GM15510 (cell line): ENCODE measurements around the gene OBSCN.

ENCODE experiments used
- POLR2A ChIP-seq: IDR thresholded peaks from 3 replicates; pipeline ENCODE4 v1.6.1; 2011; ENCODE audit warnings: borderline replicate concordance; ENCODE audit not compliant: insufficient read length; ENCODE audit errors: extremely low read depth

OBSCN gene

DNA sequence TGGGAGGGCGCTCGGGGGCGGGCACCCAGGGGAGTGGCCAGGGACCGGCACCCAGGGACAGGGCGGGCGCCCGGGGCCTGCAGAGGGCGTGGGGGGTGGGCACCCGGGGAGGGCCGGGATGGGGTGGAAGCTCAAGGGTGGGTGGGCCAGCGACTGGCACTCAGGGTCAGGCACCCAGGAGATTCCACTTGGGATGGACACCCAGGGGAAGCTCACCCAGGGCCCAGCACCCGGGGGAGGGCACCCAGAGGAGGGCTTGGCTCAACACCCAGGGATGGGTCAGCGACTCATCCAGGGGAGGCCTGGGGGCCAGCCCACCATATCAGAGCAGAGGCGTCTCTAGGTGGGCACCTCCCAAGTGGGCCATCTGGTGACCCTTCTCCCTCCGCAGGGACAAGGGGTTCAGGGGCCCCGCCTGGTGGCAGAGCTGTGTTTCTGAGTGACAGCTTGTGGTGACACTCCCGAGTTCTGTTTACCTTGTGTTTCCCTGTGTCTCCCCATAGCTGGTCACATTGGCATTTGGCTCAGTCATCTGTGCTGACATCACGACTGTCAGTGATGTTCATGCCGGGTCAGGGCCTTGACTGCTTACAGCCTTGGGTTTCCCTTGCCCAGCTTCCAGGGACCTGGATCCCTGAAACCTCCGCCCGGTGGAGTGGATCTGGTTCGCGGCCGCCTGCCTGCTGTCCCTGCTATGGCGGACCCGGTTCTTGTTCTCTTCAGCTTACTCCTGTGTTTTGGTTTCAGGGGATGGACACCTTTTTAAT lies 41.5 kb upstream of the OBSCN start:
- no peak for TF ChIP-seq POLR2A

DNA sequence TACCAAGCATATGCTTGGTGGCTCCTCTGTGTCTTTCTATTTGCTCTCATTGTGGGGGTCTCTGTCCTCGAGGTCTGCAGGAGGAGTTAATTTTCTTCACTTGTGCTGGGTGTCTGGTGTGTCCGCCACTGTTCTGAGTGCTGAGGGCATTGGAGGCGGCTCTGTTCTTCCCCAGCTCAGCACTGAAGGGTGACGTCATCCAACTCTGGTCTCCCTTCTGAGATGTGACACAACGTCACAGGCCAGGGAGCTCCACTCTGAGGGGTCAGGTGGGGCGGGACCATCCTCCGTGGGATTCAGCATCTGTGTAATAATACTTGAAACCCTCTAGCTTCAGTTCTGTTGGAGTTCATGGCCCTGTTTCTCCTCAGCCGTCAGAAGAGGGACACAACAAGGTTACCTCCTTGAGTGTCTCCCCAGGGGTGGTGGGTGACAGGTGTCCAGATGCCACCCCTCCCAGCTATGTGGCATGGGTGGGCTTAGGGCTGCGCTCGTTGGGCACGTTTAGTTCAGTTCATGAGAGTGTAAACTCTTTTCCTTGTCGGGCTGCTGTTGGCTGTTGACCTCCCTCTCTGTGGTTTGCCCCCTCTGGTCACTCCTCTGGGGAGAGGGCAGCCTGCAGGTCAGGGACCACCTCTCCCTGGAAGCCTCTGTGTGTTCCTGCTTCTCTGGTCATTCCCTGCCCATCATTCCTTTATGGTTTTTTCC lies 39.1 kb upstream of the OBSCN start:
- no peak for TF ChIP-seq POLR2A

DNA sequence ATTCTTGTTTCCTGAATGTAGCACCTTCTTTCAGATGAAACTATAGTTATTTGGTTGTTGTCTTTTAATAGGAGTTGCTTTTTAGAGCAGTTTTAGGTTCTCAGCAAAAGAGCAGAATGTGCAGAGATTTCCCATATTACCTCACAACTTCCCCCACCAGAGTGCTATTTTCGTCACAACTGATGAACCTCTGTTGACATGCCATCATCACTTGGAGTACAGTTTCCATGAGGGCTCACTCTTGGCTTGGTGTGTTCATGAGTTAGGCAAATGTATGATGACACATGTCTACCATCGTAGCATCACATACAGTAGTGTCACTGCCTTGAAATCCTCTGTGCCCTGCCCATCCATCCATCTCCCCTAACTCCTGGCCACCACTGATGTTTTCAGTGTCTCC lies 38.5 kb upstream of the OBSCN start:
- TF ChIP-seq POLR2A = no peak

DNA sequence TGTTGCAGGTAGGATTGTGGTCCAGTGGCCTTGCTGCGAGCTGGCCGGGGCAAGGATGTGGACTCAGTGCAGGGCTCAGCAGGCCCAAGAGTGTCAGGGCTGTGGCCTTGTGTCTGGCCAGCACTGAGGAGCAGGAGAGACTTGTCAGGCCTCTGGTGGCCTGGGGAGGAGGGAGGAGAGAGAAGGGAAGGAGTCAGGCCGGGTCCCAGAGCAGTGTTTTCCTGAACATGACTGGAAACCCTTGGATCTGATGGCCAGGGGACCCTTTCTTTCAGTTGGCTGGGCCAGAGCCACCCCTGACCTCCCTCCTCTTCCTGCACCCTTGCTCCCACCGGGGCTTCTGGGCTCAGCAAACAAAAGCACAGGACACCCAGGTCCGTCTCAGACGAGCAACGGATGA lies 37.2 kb upstream of the OBSCN start:
- no peak for TF ChIP-seq POLR2A

DNA sequence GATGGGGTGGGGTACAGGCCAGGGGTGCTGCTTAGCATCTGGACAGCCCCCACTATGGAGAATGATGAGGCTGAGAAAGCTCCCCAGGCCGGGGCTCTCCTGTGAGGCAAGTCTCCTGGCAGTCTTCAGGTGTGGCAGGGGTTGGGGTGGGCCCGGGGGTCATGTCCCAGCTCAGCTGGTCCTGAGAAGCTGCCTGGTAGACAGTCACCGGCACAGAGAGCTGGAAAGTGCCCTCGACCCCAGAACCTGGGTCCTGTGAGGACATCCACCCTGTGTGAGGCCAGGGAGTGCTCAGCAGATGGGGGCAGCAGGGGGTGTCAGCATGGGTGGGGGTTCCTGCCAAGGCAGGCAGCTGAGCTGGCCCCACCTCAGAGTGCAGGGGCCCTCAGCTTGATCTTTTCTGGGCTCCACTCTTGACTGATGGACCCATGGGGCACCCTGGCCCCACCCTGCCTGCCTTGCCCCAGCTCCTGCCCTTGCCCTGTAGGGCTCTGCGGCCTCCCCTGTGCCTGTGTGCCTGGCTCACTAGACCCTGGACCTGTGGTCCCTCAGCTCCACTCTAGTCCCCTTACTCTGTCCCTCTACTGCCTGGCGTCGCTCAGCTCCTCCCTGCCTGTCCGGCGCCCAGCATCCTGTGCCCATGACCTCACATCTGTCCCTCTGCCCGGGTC lies 36.5 kb upstream of the OBSCN start:
- no peak for TF ChIP-seq POLR2A

DNA sequence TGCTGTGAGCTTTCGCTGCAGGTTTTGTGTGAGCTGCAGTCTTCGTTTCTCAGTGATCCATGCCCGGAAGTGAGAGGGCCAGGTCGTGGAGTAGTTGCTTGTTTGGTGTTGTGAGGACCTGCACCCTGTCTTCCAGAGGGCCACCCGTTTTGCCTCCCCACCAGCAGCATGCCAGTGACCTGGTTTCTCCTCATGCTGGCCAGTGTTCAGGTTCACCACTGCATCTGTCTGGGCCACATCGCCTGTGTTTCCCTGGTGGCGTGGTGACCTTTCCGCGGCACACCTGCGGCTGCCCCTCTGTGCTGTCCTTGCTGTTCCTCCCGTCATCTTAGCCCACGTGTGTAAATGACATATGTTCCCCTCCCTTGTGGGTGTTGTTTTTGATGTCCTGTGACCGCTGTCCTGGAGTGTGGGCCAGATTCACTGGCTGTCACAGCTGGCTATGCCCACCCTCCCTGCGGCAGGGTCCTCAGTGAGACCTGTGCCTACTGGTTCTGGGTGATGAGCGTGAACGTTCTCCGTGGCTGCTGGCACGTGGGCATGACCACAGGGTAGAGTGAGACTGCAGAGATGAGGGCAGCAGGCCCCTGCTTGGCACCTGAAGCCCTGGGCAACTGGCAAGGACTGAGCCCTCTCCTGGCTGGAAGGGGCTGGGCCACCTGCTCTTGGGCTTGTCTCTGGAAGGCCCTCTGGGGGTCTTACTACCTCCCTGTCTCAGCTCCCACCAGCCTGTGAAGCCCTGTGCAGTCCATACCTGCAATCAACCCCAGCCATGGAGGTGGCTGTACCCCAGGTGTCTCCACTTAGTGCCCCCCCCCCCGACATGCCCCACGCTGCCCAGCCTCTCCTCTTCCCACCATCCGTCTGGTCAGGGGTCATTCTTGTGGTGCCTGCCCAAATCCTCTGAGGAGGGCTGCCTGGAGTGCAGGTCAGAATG lies 35.0 kb upstream of the OBSCN start:
- no peak for TF ChIP-seq POLR2A

DNA sequence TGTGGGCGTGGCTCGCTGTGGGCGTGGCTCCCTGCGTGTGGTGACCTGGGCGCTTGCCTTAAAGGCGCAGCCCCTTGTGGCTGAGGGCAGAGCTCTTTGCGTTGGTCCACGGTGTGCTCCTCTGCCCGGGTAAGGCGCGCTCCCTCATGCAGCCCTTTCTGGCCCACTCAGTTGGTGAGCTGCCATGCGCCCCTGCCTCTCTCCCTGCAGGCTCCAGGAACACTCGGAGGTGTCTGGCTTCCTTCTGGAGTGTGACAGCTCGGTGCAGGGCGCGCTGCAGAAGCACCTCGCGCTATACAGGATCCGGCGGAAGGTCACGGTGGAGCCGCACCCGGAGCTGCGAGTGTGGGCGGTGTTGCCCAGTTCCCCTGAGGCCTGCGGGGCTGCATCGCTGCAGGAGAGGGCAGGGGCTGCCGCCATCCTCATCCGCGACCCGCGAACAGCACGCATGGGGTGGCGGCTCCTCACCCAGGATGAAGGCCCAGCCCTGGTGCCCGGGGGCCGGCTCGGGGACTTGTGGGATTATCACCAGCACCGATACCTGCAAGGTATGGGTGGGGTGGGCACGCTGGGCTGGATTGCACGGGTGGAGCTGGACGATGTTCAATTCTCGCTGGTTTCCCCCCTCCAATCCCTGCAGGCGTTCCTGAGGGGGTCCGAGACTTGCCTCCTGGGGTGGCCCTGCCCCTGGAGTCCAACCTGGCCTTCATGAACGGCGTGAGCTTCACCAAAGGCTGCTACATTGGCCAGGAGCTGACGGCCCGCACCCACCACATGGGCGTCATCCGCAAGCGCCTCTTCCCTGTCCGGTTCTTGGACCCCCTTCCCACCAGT lies 33.1 kb upstream of the OBSCN start:
- no peak for TF ChIP-seq POLR2A

DNA sequence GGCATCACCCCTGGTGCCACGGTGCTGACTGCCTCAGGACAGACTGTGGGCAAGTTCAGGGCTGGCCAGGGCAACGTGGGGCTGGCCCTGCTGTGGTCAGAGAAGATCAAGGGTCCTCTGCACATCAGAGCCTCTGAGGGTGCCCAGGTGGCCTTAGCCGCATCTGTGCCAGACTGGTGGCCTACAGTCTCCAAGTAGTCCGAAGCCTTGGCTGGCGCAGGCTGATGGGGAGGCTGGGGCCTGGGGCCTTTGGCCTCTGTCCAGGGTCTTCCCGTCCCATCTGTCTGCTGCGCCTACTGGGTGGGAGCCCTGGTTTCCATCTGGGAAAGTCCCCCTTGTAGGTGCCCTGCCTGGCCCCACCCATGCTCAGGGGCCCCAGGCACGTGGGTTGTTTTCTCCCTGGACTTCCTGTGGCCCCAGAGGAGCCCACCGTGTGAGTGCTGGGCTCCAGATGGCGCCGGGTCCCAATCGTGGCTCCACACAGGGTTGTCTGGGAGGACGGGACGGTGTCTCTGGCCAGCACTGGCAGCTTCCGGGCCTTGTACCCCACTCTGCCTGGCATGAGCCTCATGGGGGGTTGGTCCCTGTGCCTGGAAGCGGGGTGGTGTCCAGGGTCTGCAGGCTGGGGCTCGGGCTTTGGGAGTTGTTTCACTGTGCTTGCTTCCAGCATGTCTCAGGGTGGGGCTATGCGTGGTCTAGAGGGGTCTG lies 32.4 kb upstream of the OBSCN start:
- no peak for TF ChIP-seq POLR2A

DNA sequence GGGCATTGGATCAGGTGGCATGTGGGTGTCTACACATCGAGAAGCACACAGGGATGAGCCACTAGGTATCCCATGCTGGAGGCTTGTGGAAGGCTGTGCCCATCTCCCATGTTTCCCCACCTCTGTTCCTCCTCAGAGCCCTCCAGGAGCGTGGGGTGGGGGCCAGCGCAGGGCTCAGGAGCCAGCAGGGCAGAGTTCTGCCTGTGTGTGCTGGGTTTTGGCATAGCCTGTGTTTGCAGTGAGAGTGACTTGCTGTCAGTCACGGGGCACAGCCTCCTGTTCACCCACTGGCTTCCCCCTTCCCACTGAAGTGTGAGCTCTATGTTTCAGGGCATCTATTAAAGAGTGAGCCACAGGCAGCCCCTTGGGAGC lies 31.8 kb upstream of the OBSCN start:
- no peak for TF ChIP-seq POLR2A

DNA sequence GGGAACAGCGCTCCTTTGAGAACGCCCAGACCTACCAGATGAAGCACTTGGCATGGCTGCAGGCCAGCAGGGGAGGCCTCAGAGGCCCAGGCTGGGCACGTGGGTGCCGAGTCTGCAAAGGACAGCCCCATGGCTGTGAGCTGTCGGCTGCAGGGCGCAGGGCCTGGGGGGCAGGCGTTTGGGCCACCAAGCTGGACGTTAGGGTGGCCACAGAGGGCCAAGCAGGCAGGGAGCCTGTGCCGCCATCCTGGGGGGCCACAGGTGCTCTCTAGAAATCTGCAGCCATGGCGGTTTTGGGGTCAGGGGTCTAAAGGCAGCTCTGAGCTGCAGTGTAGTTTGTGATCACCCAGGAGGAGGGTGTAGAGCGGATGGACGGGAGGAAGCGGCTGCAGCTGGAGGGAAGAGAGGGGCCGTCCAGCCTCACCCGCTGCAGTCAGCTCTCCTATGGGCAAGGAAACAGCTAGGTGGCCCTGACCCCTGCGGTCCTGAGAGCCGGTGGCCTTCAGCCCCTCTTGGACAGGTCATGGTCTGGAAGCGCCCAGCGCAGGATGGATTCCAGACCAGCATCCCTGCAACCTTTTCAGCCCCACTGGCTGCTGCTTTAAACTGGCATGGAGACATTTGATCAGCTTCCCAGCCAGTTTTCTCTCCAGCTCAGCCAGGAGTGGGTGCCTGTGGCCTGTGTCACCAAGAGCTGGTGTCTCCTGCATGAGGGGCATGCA lies 31.2 kb upstream of the OBSCN start:
- no peak for TF ChIP-seq POLR2A

DNA sequence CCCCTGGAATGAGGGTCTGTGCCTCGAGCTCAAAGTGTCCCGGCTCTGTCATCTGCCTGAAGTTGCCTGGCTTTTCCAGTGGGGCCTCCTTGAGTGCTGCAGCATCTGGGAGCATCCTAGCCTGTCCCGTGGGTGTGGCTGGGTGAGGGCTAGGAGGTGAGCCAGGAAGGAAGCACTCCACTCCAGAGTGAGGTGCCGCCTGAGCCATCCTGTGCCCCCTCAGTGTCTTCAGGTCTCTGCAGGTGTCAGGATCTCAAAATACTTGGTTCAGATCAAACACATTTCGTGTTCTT lies 30.7 kb upstream of the OBSCN start:
- no peak for TF ChIP-seq POLR2A

DNA sequence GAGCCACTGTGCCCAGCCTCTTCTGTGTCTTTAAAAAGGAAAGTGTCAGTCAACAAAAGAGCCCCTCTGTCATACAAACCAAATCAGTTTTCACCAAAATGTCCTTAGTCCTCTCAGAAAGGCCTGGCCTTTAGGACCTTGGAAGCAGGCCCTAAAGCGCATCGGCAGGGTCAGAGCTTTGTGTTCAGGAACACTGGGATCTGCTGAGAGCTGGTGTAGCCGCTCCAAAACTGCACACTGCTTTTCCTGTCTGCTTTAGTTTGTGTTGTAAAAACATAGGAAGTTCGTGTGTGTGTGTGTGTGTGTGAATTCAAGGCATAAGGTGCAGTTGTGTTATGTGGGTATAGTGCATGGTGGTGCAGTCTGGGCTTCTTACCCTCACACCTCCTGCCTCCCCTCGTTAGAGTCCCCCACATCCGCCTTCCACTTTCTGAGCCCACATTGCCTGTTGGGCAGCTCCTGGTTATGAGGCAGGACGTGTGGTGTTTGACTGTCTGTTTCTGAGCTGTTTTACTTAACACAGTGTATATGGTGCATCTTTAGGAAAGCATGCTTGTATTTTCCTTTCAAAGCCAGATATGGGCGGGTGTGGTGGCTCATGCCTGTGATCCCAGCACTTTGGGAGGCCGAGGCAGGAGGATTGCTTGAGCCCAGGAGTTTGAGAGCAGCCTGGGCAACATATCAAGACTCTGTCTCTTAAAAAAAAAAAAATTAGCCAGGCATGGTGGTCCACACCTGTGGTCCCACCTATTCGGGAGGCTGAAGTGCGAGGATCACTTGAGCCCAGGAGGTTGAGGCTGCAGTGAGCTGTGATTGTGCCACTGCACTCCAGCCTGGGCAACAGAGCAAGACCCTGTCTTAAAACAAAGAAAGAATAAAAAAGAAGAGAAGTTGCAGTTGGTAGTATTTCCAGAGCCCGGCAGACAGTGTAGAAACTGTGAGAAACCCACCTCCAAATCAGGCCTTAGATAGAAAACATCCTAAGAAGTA lies 29.8 kb upstream of the OBSCN start:
- TF ChIP-seq POLR2A = no peak
